Progenitor cell of endocrine pancreas (in vitro differentiated cells): ENCODE data around the gene ANXA2. TPM values are rescaled to one million over a fixed set of nuclear protein-coding genes. Genes with fewer than 3 reads are reported as not detected.

Experiments used
- DNase-seq: peaks from one replicate; pipeline ENCODE4 v3.0.0; 2021; ENCODE audit warnings: low spot score; ENCODE audit not compliant: unreplicated experiment
- H3K27ac Mint-ChIP-seq: 2 replicates; pipeline ENCODE4 v1.8.0; 2021; ENCODE audit warnings: mild to moderate bottlenecking, moderate library complexity, mixed read lengths
- H3K27me3 Mint-ChIP-seq: 2 replicates; pipeline ENCODE4 v1.8.0; 2021; ENCODE audit warnings: mixed read lengths
- H3K36me3 Mint-ChIP-seq: 2 replicates; pipeline ENCODE4 v1.8.0; 2022; ENCODE audit warnings: mixed read lengths; ENCODE audit not compliant: insufficient read depth
- H3K4me1 Mint-ChIP-seq: 2 replicates; pipeline ENCODE4 v1.8.0; 2021; ENCODE audit warnings: low read depth, mixed read lengths
- H3K4me3 Mint-ChIP-seq: 2 replicates; pipeline ENCODE4 v1.8.0; 2021; ENCODE audit warnings: low read depth, mild to moderate bottlenecking, moderate library complexity, mixed read lengths
- H3K9me3 Mint-ChIP-seq: 2 replicates; pipeline ENCODE4 v1.8.0; 2021; ENCODE audit warnings: low read depth, mixed read lengths
- CTCF ChIP-seq: fragments of 200-600 bp; sonication (generic); IDR thresholded peaks from one replicate; pipeline ENCODE4 v1.5.0; 2021; ENCODE audit warnings: antibody characterized with exemption, mild to moderate bottlenecking; ENCODE audit not compliant: unreplicated experiment
- total RNA-seq: library from RNA; stranded (reverse); gene quantifications from 2 replicates; pipeline ENCODE4 v1.2.1, GENCODE V29; 2021

ANXA2 gene
- total RNA-seq, 1 donor from 2014 or later: 311 TPM

DNA sequence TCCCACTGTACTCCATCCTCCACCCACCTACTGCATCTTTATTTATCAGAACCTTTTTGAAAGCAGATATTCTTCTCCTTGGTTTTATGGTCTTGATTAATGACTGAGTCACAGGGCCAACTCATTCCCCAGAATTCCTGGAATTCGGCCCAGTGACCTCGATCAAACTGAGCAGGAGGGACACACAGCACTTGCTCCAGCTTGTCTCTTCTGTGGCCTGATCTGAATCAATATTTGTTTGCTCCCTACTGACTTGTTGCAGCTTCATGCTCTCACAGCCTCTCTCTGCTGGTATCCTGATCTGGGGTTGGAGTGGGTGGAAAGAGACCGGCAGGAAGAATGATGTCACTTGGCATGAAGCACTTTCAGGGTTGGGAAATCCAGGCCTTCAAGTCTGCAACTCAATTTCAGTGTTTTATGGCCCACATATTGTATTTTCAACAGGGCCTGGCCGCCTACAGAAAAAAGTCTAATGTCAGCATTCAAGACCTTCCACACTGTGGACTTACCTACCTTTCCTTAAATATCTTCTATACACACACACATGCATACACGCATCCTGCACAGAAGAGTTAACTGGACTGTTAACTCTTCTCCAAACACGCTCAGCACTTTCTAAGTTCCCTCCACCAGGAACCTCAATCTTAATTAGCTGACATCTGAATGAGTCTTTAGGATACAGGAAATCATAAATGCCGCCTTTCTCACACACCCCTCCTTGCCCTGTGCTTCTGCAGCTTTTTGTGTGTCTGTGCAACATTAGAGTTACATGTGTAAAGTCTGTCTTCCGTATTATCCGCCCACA, 4.6 kb downstream of the ANXA2 start:
- no peaks in the 10 kb centered on the region for H3K9me3 Mint-ChIP-seq
- peak overlapping the region; percentile 32 for H3K4me3 Mint-ChIP-seq
- H3K4me1 Mint-ChIP-seq: peaks cover 77% of the 10 kb centered on the region
- no peaks in the 10 kb centered on the region for H3K27me3 Mint-ChIP-seq
- TF ChIP-seq CTCF: no peak
- peaks cover 12% of the 10 kb centered on the region for H3K36me3 Mint-ChIP-seq
- no peak for DNase-seq
- peak overlapping the region; percentile 92 for H3K27ac Mint-ChIP-seq

GRCh38 chr15:60392601-60392985, 5.2 kb downstream of the ANXA2 start:
- Mint-ChIP-seq H3K4me1 (peaks cover 76% of the 10 kb centered on the region), H3K27me3 (no peaks in the 10 kb centered on the region), H3K36me3 (peaks cover 12% of the 10 kb centered on the region), H3K9me3 (peaks cover under 1% of the 10 kb centered on the region), H3K27ac (peak overlapping the region; percentile 78), H3K4me3 (no peak overlapping the region)
- DNase-seq: no peak
- no peak for TF ChIP-seq CTCF

- Mint-ChIP-seq H3K27ac (peak overlapping the region; percentile 79), H3K9me3 (peaks cover 5% of the 10 kb centered on the region), H3K4me1 (peaks cover 75% of the 10 kb centered on the region), H3K27me3 (no peaks in the 10 kb centered on the region), H3K36me3 (peaks cover 17% of the 10 kb centered on the region), H3K4me3 (peak overlapping the region; percentile 6)
- no peak for DNase-seq
- no peak for TF ChIP-seq CTCF
Observed at GRCh38 chr15:60391722-60392315, 6.0 kb downstream of the ANXA2 start.

- peak overlapping the region; percentile 51 for H3K27ac Mint-ChIP-seq
- H3K27me3 Mint-ChIP-seq: no peaks in the 10 kb centered on the region
- DNase-seq: no peak
- H3K4me3 Mint-ChIP-seq: peak overlapping the region; percentile 0
- no peak for TF ChIP-seq CTCF
- H3K36me3 Mint-ChIP-seq: peaks cover 19% of the 10 kb centered on the region
- H3K4me1 Mint-ChIP-seq: peaks cover 69% of the 10 kb centered on the region
- peaks cover 5% of the 10 kb centered on the region for H3K9me3 Mint-ChIP-seq
Observed at GRCh38 chr15:60390871-60391501, 6.8 kb downstream of the ANXA2 start.

DNA sequence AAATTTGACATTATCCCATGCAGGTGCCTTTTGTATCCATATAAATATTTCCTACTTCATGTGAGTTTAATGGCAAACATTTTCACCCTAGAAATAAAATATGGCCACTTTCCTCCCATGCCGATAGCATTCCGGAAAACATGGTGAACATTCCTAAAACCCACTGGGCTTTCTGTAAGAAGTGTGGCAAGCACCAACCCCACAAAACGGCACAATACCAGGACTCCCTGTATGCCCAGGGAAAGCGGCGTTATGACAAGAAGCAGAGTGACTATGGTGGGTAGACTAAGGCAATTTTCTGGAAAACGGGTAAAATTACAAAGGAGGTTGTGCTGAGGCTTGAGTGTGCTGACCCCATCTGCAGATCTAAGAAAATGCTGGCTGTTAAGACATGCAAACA, 7.6 kb downstream of the ANXA2 start:
- Mint-ChIP-seq H3K27ac (no peak overlapping the region), H3K27me3 (no peaks in the 10 kb centered on the region), H3K4me3 (no peak overlapping the region), H3K9me3 (peaks cover 5% of the 10 kb centered on the region), H3K4me1 (peaks cover 63% of the 10 kb centered on the region), H3K36me3 (peaks cover 19% of the 10 kb centered on the region)
- no peak for DNase-seq
- TF ChIP-seq CTCF: no peak
